Neural progenitor cell (in vitro differentiated cells): ENCODE data around the gene GJC2. TPM values are rescaled to one million over a fixed set of nuclear protein-coding genes. Genes with fewer than 3 reads are reported as not detected.
A peak's percentile ranks its signal among the peaks of the same experiment; 100 is the strongest.

Source experiments
- DNase-seq: peaks from one replicate; pipeline ENCODE4 v3.0.0-alpha.2; 2016; ENCODE audit warnings: low spot score
- H2AFZ ChIP-seq: fragments of 200-600 bp; sonication (generic); replicated peaks from 2 replicates; pipeline ENCODE4 v1.6.1; 2016; ENCODE audit warnings: antibody characterized with exemption
- H3F3A ChIP-seq: fragments of 200-600 bp; sonication (generic); 2 replicates; pipeline ENCODE4 v1.6.1; 2016; ENCODE audit warnings: antibody characterized with exemption, low read depth
- H3K27ac ChIP-seq: fragments of 200-600 bp; sonication (generic); 2 replicates; pipeline ENCODE4 v1.5.1; 2016; ENCODE audit warnings: mild to moderate bottlenecking
- H3K27me3 ChIP-seq: fragments of 200-600 bp; sonication (generic); 2 replicates; pipeline ENCODE4 v1.6.1; 2016; ENCODE audit warnings: mild to moderate bottlenecking, moderate library complexity
- H3K36me3 ChIP-seq: fragments of 200-600 bp; sonication (generic); 2 replicates; pipeline ENCODE4 v1.5.1; 2016
- H3K4me1 ChIP-seq: fragments of 200-600 bp; sonication (generic); 2 replicates; pipeline ENCODE4 v1.6.1; 2016; ENCODE audit warnings: mixed run types
- H3K4me2 ChIP-seq: fragments of 200-600 bp; sonication (generic); 2 replicates; pipeline ENCODE4 v1.6.1; 2016
- H3K4me3 ChIP-seq: fragments of 200-600 bp; sonication (generic); 2 replicates; pipeline ENCODE4 v1.5.1; 2016
- H3K79me2 ChIP-seq: fragments of 200-600 bp; sonication (generic); 2 replicates; pipeline ENCODE4 v1.6.1; 2016; ENCODE audit warnings: low read depth
- H3K9ac ChIP-seq: fragments of 200-600 bp; sonication (generic); 2 replicates; pipeline ENCODE4 v1.6.1; 2016
- H3K9me3 ChIP-seq: fragments of 200-600 bp; sonication (generic); 2 replicates; pipeline ENCODE4 v1.5.1; 2016; ENCODE audit warnings: low read depth
- H4K20me1 ChIP-seq: fragments of 200-600 bp; sonication (generic); 2 replicates; pipeline ENCODE4 v1.6.1; 2016; ENCODE audit warnings: low read depth
- H3K27ac Mint-ChIP-seq: 3 replicates; pipeline ENCODE4 v1.8.0; 2021; ENCODE audit warnings: mixed read lengths
- H3K27me3 Mint-ChIP-seq: 2 replicates; pipeline ENCODE4 v1.8.0; 2022; ENCODE audit warnings: low read depth, mild to moderate bottlenecking, inconsistent platforms, moderate library complexity, mixed read lengths; ENCODE audit not compliant: insufficient read depth
- H3K36me3 Mint-ChIP-seq: 3 replicates; pipeline ENCODE4 v1.8.0; 2021; ENCODE audit warnings: mixed read lengths
- H3K4me1 Mint-ChIP-seq: 3 replicates; pipeline ENCODE4 v1.8.0; 2021; ENCODE audit warnings: mixed read lengths
- H3K4me3 Mint-ChIP-seq: 3 replicates; pipeline ENCODE4 v1.8.0; 2021; ENCODE audit warnings: mild to moderate bottlenecking, moderate library complexity, mixed read lengths
- H3K9me3 Mint-ChIP-seq: 3 replicates; pipeline ENCODE4 v1.8.0; 2020; ENCODE audit warnings: mixed read lengths
- CTCF ChIP-seq: fragments of 200-600 bp; sonication (generic); IDR thresholded peaks from 2 replicates; pipeline ENCODE4 v1.5.1; 2017; ENCODE audit warnings: antibody characterized with exemption, mild to moderate bottlenecking
- EZH2 ChIP-seq: fragments of 200-600 bp; sonication (generic); IDR thresholded peaks from 2 replicates; pipeline ENCODE4 v1.6.1; 2017; ENCODE audit warnings: antibody characterized with exemption, mild to moderate bottlenecking, moderate library complexity
- EZH2phosphoT487 ChIP-seq: fragments of 200-600 bp; sonication (generic); IDR thresholded peaks from 2 replicates; pipeline ENCODE4 v1.6.1; 2017; ENCODE audit warnings: antibody characterized with exemption
- total RNA-seq: library from RNA; depleted of rRNA; stranded (reverse); fragments of >200 nt; gene quantifications from 2 replicates; pipeline ENCODE4 v1.2.3, GENCODE V29; 2015; ENCODE audit warnings: low replicate concordance

The GJC2 gene
- total RNA-seq: 0.25 TPM in 1 of 2 replicates, not detected in the other

GRCh38 chr1:228149406-228150119 is at the start of gene GJC2:
Gene GJC2 (plus strand): TSS chr1:228149930. CDS start chr1:228157759, 7,829 bp downstream.
- TF ChIP-seq CTCF (no peak), EZH2phosphoT487 (no peak), EZH2 (no peak)

GRCh38 chr1:228100822-228101613 is 48.7 kb upstream of the GJC2 start:
- peaks cover 8% of the 10 kb centered on the region for H3K27me3 Mint-ChIP-seq
- Histone ChIP-seq H3K4me1 (peaks cover 8% of the 10 kb centered on the region), H3K9me3 (no peaks in the 10 kb centered on the region), H3K36me3 (no peaks in the 10 kb centered on the region), H3K27ac (no peak overlapping the region), H3K4me2 (no peak overlapping the region), H3K79me2 (peaks cover 29% of the 10 kb centered on the region), H4K20me1 (peaks cover 47% of the 10 kb centered on the region), H3K4me3 (no peak overlapping the region), H2AFZ (no peak overlapping the region), H3K27me3 (no peaks in the 10 kb centered on the region), H3K9ac (no peak overlapping the region), H3F3A (peaks cover 21% of the 10 kb centered on the region)
- peaks cover 28% of the 10 kb centered on the region for H3K36me3 Mint-ChIP-seq
- H3K27ac Mint-ChIP-seq: no peak overlapping the region
- TF ChIP-seq EZH2 (no peak), CTCF (no peak), EZH2phosphoT487 (no peak)
- H3K4me1 Mint-ChIP-seq: peaks cover 21% of the 10 kb centered on the region
- no peak for DNase-seq
- peak overlapping the region; percentile 83 for H3K4me3 Mint-ChIP-seq
- H3K9me3 Mint-ChIP-seq: no peaks in the 10 kb centered on the region

More at GRCh38 chr1:228149406-228150119, at the start of gene GJC2:
- Histone ChIP-seq H3K27me3 (no peaks in the 10 kb centered on the region), H3K36me3 (no peaks in the 10 kb centered on the region), H3K9me3 (no peaks in the 10 kb centered on the region), H3F3A (no peaks in the 10 kb centered on the region), H3K9ac (peak within 1 kb of the TSS; percentile 60), H3K4me3 (no peak within 1 kb of the TSS), H3K4me2 (peak within 1 kb of the TSS; percentile 52), H2AFZ (no peak within 1 kb of the TSS), H3K27ac (peak within 1 kb of the TSS; percentile 27), H4K20me1 (peaks cover 3% of the 10 kb centered on the region), H3K4me1 (peaks cover 14% of the 10 kb centered on the region), H3K79me2 (peaks cover 6% of the 10 kb centered on the region)
- Mint-ChIP-seq H3K4me1 (peaks cover 3% of the 10 kb centered on the region), H3K4me3 (no peak within 1 kb of the TSS), H3K36me3 (no peaks in the 10 kb centered on the region), H3K27ac (no peak within 1 kb of the TSS), H3K27me3 (peaks cover under 1% of the 10 kb centered on the region), H3K9me3 (no peaks in the 10 kb centered on the region)
- peak; percentile 63 for DNase-seq

- Histone ChIP-seq H3K79me2 (peaks cover 23% of the 10 kb centered on the region), H3K9ac (no peak overlapping the region), H3K4me1 (peaks cover 8% of the 10 kb centered on the region), H3K4me3 (peak overlapping the region; percentile 70), H3K9me3 (no peaks in the 10 kb centered on the region), H3K27ac (no peak overlapping the region), H3F3A (peaks cover 21% of the 10 kb centered on the region), H4K20me1 (peaks cover 41% of the 10 kb centered on the region), H3K36me3 (no peaks in the 10 kb centered on the region), H3K4me2 (peak overlapping the region; percentile 94), H2AFZ (no peak overlapping the region), H3K27me3 (no peaks in the 10 kb centered on the region)
- peaks cover 21% of the 10 kb centered on the region for H3K4me1 Mint-ChIP-seq
- no peak for TF ChIP-seq EZH2
- TF ChIP-seq EZH2phosphoT487: no peak
- no peak for TF ChIP-seq CTCF
- no peaks in the 10 kb centered on the region for H3K9me3 Mint-ChIP-seq
- peak overlapping the region; percentile 83 for H3K4me3 Mint-ChIP-seq
- peaks cover 8% of the 10 kb centered on the region for H3K27me3 Mint-ChIP-seq
- peaks cover 23% of the 10 kb centered on the region for H3K36me3 Mint-ChIP-seq
- H3K27ac Mint-ChIP-seq: no peak overlapping the region
- no peak for DNase-seq
These were observed 48.1 kb upstream of the GJC2 start for GRCh38 chr1:228101614-228101993.
